SK-N-SH (cell line): ENCODE measurements around the gene LMO7. TPM values are rescaled to one million over a fixed set of nuclear protein-coding genes. Genes with fewer than 3 reads are reported as not detected.
A peak's percentile ranks its signal among the peaks of the same experiment; 100 is the strongest.

Source experiments
- CTCF ChIA-PET: fragments of 300-600, 350-600 bp; formaldehyde crosslinking; extraction: SDS; loops from one replicate; lab custom pipeline; 2021; lab: Yijun Ruan, JAX
- POLR2A ChIA-PET: fragments of 350-600 bp; sonication (Branson Sonifier 250); formaldehyde crosslinking; extraction: SDS; loops from one replicate; lab custom pipeline; 2020; ENCODE audit warnings: antibody characterized with exemption, inconsistent platforms; lab: Yijun Ruan, JAX
- DNase-seq: peaks from one replicate; pipeline ENCODE4 v3.0.0; 2012
- H2AFZ ChIP-seq: fragments of 200-600 bp; sonication (generic); 2 replicates; pipeline ENCODE4 v1.8.1; 2016; ENCODE audit warnings: antibody characterized with exemption, mild to moderate bottlenecking, low read depth
- H3F3A ChIP-seq: fragments of 200-600 bp; sonication (generic); replicated peaks from 2 replicates; pipeline ENCODE3; 2016; ENCODE audit warnings: antibody characterized with exemption, mild to moderate bottlenecking; ENCODE audit not compliant: insufficient read depth
- H3K27ac ChIP-seq, 2 experiments: fragments of 200-500 bp in 1 of 2; fragments of 200-600 bp in 1 of 2; sonication (Bioruptor generic) in 1 of 2; sonication (generic), shearing (Covaris generic) in 1 of 2; 2 replicates each; pipeline versions ENCODE4 v1.5.1 to v1.6.1; 2014 to 2016; ENCODE audit warnings: low read depth in 2 of 2, inconsistent platforms in 1 of 2, low read length in 1 of 2, mild to moderate bottlenecking in 1 of 2, mixed read lengths in 1 of 2
- H3K27me3 ChIP-seq: fragments of 200-600 bp; sonication (generic), shearing (Covaris generic); 2 replicates; pipeline ENCODE4 v1.6.1; 2016; ENCODE audit warnings: mixed run types; ENCODE audit not compliant: insufficient read depth
- H3K36me3 ChIP-seq, 2 experiments: fragments of 200-500 bp in 1 of 2; fragments of 200-600 bp in 1 of 2; sonication (Bioruptor generic) in 1 of 2; sonication (generic) in 1 of 2; replicated peaks in 1 of 2; 2 replicates each; pipeline versions ENCODE3 to v1.5.1; 2014 to 2016; ENCODE audit warnings: low read length in 1 of 2, mild to moderate bottlenecking in 1 of 2; ENCODE audit not compliant: insufficient read depth in 2 of 2, control insufficient read depth in 1 of 2
- H3K4me1 ChIP-seq, 2 experiments: fragments of 200-500 bp in 1 of 2; fragments of 200-600 bp in 1 of 2; sonication (Bioruptor generic) in 1 of 2; sonication (generic), shearing (Covaris generic) in 1 of 2; 2 replicates each; pipeline versions ENCODE4 v1.5.1 to v1.6.1; 2014 to 2016; ENCODE audit warnings: low read depth in 1 of 2, low read length in 1 of 2, mixed run types in 1 of 2; ENCODE audit not compliant: insufficient read depth in 2 of 2, control insufficient read depth in 1 of 2
- H3K4me2 ChIP-seq: fragments of 200-600 bp; sonication (generic), shearing (Covaris generic); 2 replicates; pipeline ENCODE4 v1.6.1; 2017; ENCODE audit warnings: mixed run types
- H3K4me3 ChIP-seq, 2 experiments: fragments of 200-500 bp in 1 of 2; fragments of 200-600 bp in 1 of 2; sonication (Bioruptor generic) in 1 of 2; sonication (generic), shearing (Covaris generic) in 1 of 2; 2 replicates each; pipeline versions ENCODE4 v1.5.1 to v1.8.1; 2014 to 2016; ENCODE audit warnings: low read depth in 2 of 2, inconsistent platforms in 1 of 2, low read length in 1 of 2, mild to moderate bottlenecking in 1 of 2, mixed read lengths in 1 of 2, moderate library complexity in 1 of 2
- H3K79me2 ChIP-seq: fragments of 200-600 bp; sonication (generic); 2 replicates; pipeline ENCODE4 v1.8.1; 2017; ENCODE audit warnings: mild to moderate bottlenecking; ENCODE audit not compliant: insufficient read depth
- H3K9ac ChIP-seq: fragments of 200-600 bp; sonication (generic); 2 replicates; pipeline ENCODE4 v1.6.1; 2017; ENCODE audit warnings: mixed run types
- H3K9me2 ChIP-seq: fragments of 200-600 bp; sonication (generic); 2 replicates; pipeline ENCODE4 v1.6.1; 2017; ENCODE audit warnings: mixed run types
- H3K9me3 ChIP-seq: fragments of 200-600 bp; sonication (generic); 2 replicates; pipeline ENCODE4 v1.6.1; 2017; ENCODE audit warnings: mixed run types, mild to moderate bottlenecking, moderate library complexity
- H4K20me1 ChIP-seq: fragments of 200-600 bp; sonication (generic); 2 replicates; pipeline ENCODE4 v1.6.1; 2017; ENCODE audit warnings: mild to moderate bottlenecking, mixed run types; ENCODE audit not compliant: insufficient read depth
- FOXM1 ChIP-seq: IDR thresholded peaks from 2 replicates; pipeline ENCODE4 v1.4.0; 2012; ENCODE audit warnings: low read depth, mild to moderate bottlenecking
- GATA2 ChIP-seq: sonication (generic); formaldehyde crosslinking; IDR thresholded peaks from 2 replicates; pipeline ENCODE4 v1.5.0; 2020; ENCODE audit warnings: mild to moderate bottlenecking, missing genetic modification reagents
- JUND ChIP-seq: IDR thresholded peaks from 2 replicates; pipeline ENCODE4 v1.4.0; 2012
- MEF2A ChIP-seq: IDR thresholded peaks from 2 replicates; pipeline ENCODE4 v1.4.0; 2012; ENCODE audit warnings: low read depth, borderline replicate concordance
- MXI1 ChIP-seq: IDR thresholded peaks from 2 replicates; pipeline ENCODE4 v1.6.1; 2012; ENCODE audit warnings: mild to moderate bottlenecking, low read depth, low read length, improper control_type of control experiment
- RAD21 ChIP-seq: IDR thresholded peaks from 2 replicates; pipeline ENCODE4 v1.6.1; 2012; ENCODE audit warnings: mild to moderate bottlenecking, low read length
- RXRA ChIP-seq: IDR thresholded peaks from 2 replicates; pipeline ENCODE4 v1.4.0; 2012; ENCODE audit warnings: low read depth, mild to moderate bottlenecking, borderline replicate concordance
- TEAD4 ChIP-seq: IDR thresholded peaks from 2 replicates; pipeline ENCODE4 v1.4.0; 2012; ENCODE audit warnings: mild to moderate bottlenecking, borderline replicate concordance; ENCODE audit not compliant: insufficient read depth
- YY1 ChIP-seq: IDR thresholded peaks from 2 replicates; pipeline ENCODE4 v1.4.0; 2012; ENCODE audit warnings: low read depth, mild to moderate bottlenecking
- WGBS: methylation state at CpG from one replicate; pipeline ENCODE4 v1.1.6; 2017; ENCODE audit warnings: low lambda C conversion rate; 5-methylcytosine and 5-hydroxymethylcytosine counted together
- polyA plus RNA-seq, 3 experiments: library from polyadenylated mRNA; depleted of rRNA; stranded (reverse); fragments of >200 nt; gene quantifications; 2 replicates each; pipeline ENCODE4 v1.2.3, GENCODE V29; 2012
- TF ChIP-seq, protein P1 (sequence below): fragments of 200-600 bp; sonication (generic); IDR thresholded peaks from 2 replicates; pipeline ENCODE4 v1.6.1; 2017; ENCODE audit warnings: antibody characterized with exemption, mild to moderate bottlenecking, moderate library complexity
- TF ChIP-seq, protein P2 (sequence below): fragments of 150-350 bp; IDR thresholded peaks from 2 replicates; pipeline ENCODE4 v1.6.1; 2017; ENCODE audit warnings: antibody characterized with exemption, low read length, low read depth, borderline replicate concordance
- TF ChIP-seq, protein P3 (sequence below): IDR thresholded peaks from 2 replicates; pipeline ENCODE4 v1.4.0; 2012; ENCODE audit warnings: low read depth, borderline replicate concordance
- TF ChIP-seq, protein P4 (sequence below): fragments of 150-350 bp; IDR thresholded peaks from 2 replicates; pipeline ENCODE4 v1.6.1; 2016; ENCODE audit warnings: mild to moderate bottlenecking, low read depth, low read length

Gene LMO7
- polyA plus RNA-seq, 1 of the 3 experiments (the other 2 are of a cell fraction): 83.6 TPM

DNA sequence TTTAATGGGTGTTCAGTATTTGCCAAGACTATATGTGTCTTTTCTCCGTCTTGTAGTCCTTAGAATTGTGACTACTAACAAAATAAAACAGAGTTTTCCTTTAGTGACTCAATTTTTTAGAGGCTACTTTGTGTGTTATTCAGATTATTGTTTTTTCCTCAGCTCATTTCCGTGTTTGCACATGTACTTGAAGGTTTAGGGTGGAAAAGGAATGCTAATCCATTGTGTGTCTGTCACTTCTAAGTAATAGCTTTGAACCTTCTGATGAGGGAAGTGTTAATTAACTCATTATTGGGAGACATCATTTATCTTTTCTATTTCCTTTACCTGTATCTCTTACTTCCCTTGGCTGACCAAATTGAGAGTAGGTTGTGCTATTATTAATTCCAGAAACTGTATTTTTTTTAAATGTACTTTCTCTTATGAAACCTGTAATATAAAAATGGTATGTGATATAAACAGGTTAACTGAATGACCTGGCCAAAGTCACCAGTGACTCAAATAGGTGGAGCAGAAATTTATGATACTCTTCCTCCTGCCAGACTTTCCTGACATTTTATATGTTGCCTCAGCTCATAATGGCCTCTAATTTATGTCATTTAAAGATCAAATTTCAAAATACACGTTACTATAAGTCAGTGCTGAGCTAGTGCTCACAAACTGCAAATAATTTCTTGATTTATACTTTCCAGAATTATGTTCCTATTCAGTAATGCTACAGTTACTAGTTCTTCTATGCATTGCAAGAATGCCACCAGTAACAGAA, 88.8 kb downstream of the LMO7 start:
- peak overlapping the region in 1 of 2 experiments; percentile 35; a peak in 2 of 4 replicates for H3K27ac ChIP-seq
- no peak overlapping the region for H2AFZ ChIP-seq
- CTCF ChIA-PET: interaction anchor here (2.2 kb wide), 1 partner anchor 29 kb away, joined by 8 read pairs; no protein-coding TSS in a partner anchor
- DNase-seq: no peak
- 0 out of 2 replicates have a peak, but pooled peaks have one; percentile 8 for TF ChIP-seq RXRA
- no peak for TF ChIP-seq GATA2
- TF ChIP-seq YY1: no peak
- H3K4me2 ChIP-seq: peak overlapping the region; percentile 5; the same call in 1 of the 2 replicates
- peaks cover 29% of the 10 kb centered on the region for H3F3A ChIP-seq
- no peak overlapping the region for H3K9ac ChIP-seq
- H3K4me1 ChIP-seq: peaks cover 0 to 28% of the 10 kb centered on the region in 2 experiments; a peak in 2 of 4 replicates
- H3K79me2 ChIP-seq: peaks cover 95% of the 10 kb centered on the region
- no peaks in the 10 kb centered on the region for H3K9me2 ChIP-seq
- WGBS: 65% methylated on average over 3 of the region's 3 CpGs
- no peaks in the 10 kb centered on the region for H3K27me3 ChIP-seq
- POLR2A ChIA-PET: no interaction called here
- H3K9me3 ChIP-seq: no peaks in the 10 kb centered on the region
- H4K20me1 ChIP-seq: peaks cover 69% of the 10 kb centered on the region
- peaks cover 2 to 31% of the 10 kb centered on the region in 2 experiments for H3K36me3 ChIP-seq
- H3K4me3 ChIP-seq: no peak overlapping the region

DNA sequence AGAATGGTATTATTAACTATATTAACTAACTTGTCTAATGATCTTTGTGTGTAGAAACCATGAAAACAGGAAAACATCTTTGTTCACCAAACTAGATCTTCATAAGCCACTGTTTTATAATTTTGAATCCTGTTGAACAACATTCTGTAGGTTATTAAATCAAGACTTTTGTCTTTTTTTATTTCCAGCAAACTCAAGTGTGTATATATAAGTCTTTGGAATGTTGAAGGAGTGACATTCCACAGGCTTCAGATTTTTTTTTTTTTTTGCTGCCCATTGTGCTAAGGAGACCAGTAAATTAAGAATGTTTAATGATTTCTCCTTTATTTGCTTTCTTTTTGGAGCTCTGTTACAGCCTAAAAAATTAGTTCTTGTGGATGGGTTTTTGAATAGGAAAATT, 89.6 kb downstream of the LMO7 start:
- no peak overlapping the region for H3K4me3 ChIP-seq
- no peak overlapping the region for H3K9ac ChIP-seq
- ChIA-PET CTCF (interaction anchor here (0.9 to 1.6 kb wide), 3 partner anchors 9 to 30 kb away, joined by 3 to 10 read pairs (median 5); no protein-coding TSS in a partner anchor), POLR2A (no interaction called here)
- TF ChIP-seq, protein P1, sequence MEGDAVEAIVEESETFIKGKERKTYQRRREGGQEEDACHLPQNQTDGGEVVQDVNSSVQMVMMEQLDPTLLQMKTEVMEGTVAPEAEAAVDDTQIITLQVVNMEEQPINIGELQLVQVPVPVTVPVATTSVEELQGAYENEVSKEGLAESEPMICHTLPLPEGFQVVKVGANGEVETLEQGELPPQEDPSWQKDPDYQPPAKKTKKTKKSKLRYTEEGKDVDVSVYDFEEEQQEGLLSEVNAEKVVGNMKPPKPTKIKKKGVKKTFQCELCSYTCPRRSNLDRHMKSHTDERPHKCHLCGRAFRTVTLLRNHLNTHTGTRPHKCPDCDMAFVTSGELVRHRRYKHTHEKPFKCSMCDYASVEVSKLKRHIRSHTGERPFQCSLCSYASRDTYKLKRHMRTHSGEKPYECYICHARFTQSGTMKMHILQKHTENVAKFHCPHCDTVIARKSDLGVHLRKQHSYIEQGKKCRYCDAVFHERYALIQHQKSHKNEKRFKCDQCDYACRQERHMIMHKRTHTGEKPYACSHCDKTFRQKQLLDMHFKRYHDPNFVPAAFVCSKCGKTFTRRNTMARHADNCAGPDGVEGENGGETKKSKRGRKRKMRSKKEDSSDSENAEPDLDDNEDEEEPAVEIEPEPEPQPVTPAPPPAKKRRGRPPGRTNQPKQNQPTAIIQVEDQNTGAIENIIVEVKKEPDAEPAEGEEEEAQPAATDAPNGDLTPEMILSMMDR: no peak
- TF ChIP-seq MEF2A (no peak), MXI1 (no peak), YY1 (no peak)
- DNase-seq: no peak
- H3K27ac ChIP-seq: peak overlapping the region in 1 of 2 experiments; percentile 35; a peak in 2 of 4 replicates
- H3K36me3 ChIP-seq: peaks cover 0 to 24% of the 10 kb centered on the region in 2 experiments
- H3K4me1 ChIP-seq: peaks cover 0 to 28% of the 10 kb centered on the region in 2 experiments; a peak in 2 of 4 replicates
- H3K9me2 ChIP-seq: no peaks in the 10 kb centered on the region
- no peaks in the 10 kb centered on the region for H3K27me3 ChIP-seq
- peaks cover 29% of the 10 kb centered on the region for H3F3A ChIP-seq
- peak overlapping the region; percentile 5; the same call in 1 of the 2 replicates for H3K4me2 ChIP-seq
- H4K20me1 ChIP-seq: peaks cover 65% of the 10 kb centered on the region
- H3K79me2 ChIP-seq: peaks cover 93% of the 10 kb centered on the region
- H3K9me3 ChIP-seq: no peaks in the 10 kb centered on the region
- no peak overlapping the region for H2AFZ ChIP-seq

DNA sequence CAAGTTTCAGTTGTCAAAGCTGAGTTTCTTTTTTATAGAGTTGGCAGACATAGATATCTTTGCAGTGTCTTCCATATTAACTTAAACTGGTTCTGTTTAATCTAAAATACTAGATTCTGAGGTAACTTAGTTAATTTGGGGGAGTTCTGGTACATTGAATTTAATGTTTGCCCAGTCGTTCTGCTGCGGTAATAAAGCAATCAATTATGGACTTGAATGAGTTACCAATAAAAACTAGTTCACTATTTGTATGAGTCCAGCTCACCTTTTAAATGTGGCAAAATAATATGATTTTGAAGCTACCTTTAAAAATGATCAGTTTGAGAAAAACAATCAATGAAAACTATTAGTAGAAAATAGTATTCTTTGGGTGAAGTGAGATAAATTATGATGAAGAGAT, 90.2 kb downstream of the LMO7 start:
- 0 out of 2 replicates have a peak overlapping the region, but pooled peaks have one; percentile 5 for H3K4me2 ChIP-seq
- H3K9me3 ChIP-seq: no peaks in the 10 kb centered on the region
- H4K20me1 ChIP-seq: peaks cover 61% of the 10 kb centered on the region
- H3K36me3 ChIP-seq: peaks cover 0 to 24% of the 10 kb centered on the region in 2 experiments
- 96% methylated on average over 2 of the region's 2 CpGs for WGBS
- H3F3A ChIP-seq: peaks cover 29% of the 10 kb centered on the region
- ChIA-PET CTCF (interaction anchor here (0.9 to 1.6 kb wide), 3 partner anchors 9 to 30 kb away, joined by 3 to 10 read pairs (median 5); no protein-coding TSS in a partner anchor), POLR2A (no interaction called here)
- peaks cover 0 to 28% of the 10 kb centered on the region in 2 experiments; a peak in 2 of 4 replicates for H3K4me1 ChIP-seq
- no peak overlapping the region for H2AFZ ChIP-seq
- H3K27me3 ChIP-seq: no peaks in the 10 kb centered on the region
- DNase-seq: no peak
- H3K9ac ChIP-seq: no peak overlapping the region
- H3K9me2 ChIP-seq: no peaks in the 10 kb centered on the region
- peak overlapping the region in 1 of 2 experiments; percentile 35; a peak in 1 of 4 replicates for H3K27ac ChIP-seq
- H3K79me2 ChIP-seq: peaks cover 93% of the 10 kb centered on the region
- no peak overlapping the region for H3K4me3 ChIP-seq
- TF ChIP-seq RAD21 (no peak), FOXM1 (no peak), JUND (no peak), TEAD4 (no peak)
- TF ChIP-seq, protein P2, sequence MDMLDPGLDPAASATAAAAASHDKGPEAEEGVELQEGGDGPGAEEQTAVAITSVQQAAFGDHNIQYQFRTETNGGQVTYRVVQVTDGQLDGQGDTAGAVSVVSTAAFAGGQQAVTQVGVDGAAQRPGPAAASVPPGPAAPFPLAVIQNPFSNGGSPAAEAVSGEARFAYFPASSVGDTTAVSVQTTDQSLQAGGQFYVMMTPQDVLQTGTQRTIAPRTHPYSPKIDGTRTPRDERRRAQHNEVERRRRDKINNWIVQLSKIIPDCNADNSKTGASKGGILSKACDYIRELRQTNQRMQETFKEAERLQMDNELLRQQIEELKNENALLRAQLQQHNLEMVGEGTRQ: no peak
- TF ChIP-seq, protein P3, sequence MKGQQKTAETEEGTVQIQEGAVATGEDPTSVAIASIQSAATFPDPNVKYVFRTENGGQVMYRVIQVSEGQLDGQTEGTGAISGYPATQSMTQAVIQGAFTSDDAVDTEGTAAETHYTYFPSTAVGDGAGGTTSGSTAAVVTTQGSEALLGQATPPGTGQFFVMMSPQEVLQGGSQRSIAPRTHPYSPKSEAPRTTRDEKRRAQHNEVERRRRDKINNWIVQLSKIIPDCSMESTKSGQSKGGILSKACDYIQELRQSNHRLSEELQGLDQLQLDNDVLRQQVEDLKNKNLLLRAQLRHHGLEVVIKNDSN: no peak
- TF ChIP-seq, protein P4, sequence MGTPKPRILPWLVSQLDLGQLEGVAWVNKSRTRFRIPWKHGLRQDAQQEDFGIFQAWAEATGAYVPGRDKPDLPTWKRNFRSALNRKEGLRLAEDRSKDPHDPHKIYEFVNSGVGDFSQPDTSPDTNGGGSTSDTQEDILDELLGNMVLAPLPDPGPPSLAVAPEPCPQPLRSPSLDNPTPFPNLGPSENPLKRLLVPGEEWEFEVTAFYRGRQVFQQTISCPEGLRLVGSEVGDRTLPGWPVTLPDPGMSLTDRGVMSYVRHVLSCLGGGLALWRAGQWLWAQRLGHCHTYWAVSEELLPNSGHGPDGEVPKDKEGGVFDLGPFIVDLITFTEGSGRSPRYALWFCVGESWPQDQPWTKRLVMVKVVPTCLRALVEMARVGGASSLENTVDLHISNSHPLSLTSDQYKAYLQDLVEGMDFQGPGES: no peak
